HUES64 (cell line): Measurements from ENCODE around the gene ALDH5A1.
"Not testable (repeated sequence)": the region's sequence is repeated elsewhere in the genome, so short reads cannot be mapped to it uniquely, and the experiment has no call there.

Experiments
- H3K27ac ChIP-seq: 2 replicates; pipeline ENCODE4 v1.7.0; 2013; ENCODE audit warnings: low read depth, low read length, inconsistent platforms
- H3K27me3 ChIP-seq: 2 replicates; pipeline ENCODE4 v1.6.1; 2013; ENCODE audit warnings: mild to moderate bottlenecking, low read length; ENCODE audit not compliant: insufficient read depth
- H3K36me3 ChIP-seq: 2 replicates; pipeline ENCODE4 v1.6.1; 2013; ENCODE audit warnings: mild to moderate bottlenecking, low read length; ENCODE audit not compliant: insufficient read depth
- H3K4me1 ChIP-seq: 2 replicates; pipeline ENCODE4 v1.6.1; 2013; ENCODE audit warnings: mild to moderate bottlenecking, low read length, moderate library complexity; ENCODE audit not compliant: insufficient read depth
- H3K4me3 ChIP-seq: 2 replicates; pipeline ENCODE4 v1.5.1; 2013; ENCODE audit warnings: mild to moderate bottlenecking, low read length, moderate library complexity
- H3K9ac ChIP-seq: 2 replicates; pipeline ENCODE4 v1.6.1; 2013; ENCODE audit warnings: mild to moderate bottlenecking, low read depth, low read length
- H3K9me3 ChIP-seq: 2 replicates; pipeline ENCODE4 v1.6.1; 2013; ENCODE audit warnings: low read depth, low read length; ENCODE audit not compliant: insufficient read depth
- WGBS: fragments of 150-250, 120-280 bp; methylation state at CpG from one replicate; pipeline ENCODE4 v1.1.7; 2013; ENCODE audit warnings: missing lambda C conversion rate; 5-methylcytosine and 5-hydroxymethylcytosine counted together

Gene ALDH5A1

DNA sequence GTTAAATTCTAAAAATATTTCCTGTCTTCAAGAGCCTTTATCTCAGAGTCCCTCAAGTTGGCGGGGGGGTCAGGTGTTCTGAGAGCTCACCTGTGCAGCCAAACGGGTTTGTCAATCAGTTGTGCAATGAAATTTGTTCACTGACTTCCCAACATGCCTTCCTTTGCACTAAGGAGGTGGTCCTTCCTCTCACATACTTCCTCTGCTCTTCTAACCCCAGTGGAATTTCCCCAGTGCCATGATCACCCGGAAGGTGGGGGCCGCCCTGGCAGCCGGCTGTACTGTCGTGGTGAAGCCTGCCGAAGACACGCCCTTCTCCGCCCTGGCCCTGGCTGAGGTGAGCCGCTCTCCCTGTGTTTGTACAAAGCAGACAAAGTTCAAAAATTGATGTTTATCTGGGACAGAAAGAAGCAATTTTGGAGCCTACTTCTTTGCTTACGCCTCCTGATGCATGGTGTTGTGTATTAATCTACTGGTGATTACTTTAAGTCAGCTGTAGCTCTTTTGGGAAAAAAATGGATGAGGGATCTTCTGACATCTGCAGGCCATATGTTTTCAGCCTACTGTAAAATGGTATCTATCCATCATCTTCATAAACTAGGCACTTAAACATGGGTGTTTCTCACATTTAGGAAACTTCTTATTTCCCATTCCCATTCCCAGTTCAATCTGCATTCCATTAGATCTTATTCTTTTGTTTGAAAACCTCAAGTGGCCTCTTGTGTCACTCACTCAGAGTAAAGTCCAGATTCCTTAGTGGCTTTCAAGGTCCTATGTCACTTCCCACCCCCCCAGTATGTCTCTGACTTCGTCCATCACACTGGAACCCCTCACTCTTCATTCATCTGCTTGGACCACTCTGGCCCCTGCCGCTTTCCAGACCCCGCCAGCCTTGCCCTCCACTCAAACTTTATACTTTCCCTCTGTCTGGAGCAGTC, 10.1 kb downstream of the ALDH5A1 start:
- Histone ChIP-seq H3K4me3 (no peak overlapping the region), H3K4me1 (peaks cover 6% of the 10 kb centered on the region; the same call in 1 of the 2 replicates), H3K27me3 (no peaks in the 10 kb centered on the region), H3K36me3 (no peaks in the 10 kb centered on the region), H3K9me3 (no peaks in the 10 kb centered on the region; the same call in 1 of the 2 replicates), H3K9ac (no peak overlapping the region), H3K27ac (no peak overlapping the region)
- 95% methylated on average over 14 of the region's 14 CpGs for WGBS

DNA sequence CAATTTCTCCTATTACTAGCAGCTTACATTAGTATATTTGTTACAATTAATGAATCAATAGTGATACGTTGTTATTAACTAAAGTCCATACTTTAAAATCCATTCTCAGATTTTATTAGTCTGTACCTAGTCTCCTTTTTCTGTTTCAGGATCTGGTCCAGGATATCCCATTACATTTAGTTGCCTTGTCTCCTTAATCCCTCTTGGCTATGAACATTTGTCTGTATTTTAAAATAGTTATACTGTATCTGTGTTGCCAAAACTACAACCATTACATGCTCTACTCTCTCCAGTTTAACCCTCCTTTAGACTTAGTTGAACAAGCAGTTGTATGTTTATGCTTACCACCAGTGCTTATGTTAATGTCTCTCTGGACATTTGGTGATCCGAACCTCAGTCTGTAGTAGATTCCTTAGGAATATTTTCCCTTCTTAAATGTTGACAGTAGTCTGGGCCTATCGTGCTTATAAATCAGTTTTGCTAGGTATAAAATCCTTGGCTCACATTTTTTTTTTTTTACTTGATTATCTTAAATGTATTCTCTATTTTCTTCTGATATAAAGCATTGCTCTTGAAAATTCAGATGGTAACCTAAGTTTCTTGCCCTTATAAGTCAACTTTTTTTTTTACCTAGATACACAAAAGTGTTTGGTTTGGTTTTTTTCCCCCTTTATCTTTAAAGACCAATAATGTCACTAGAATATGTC, 12.2 kb downstream of the ALDH5A1 start:
- 100% methylated on average over 2 of the region's 3 CpGs for WGBS
- Histone ChIP-seq H3K27ac (no peak overlapping the region), H3K9me3 (no peaks in the 10 kb centered on the region; the same call in 1 of the 2 replicates), H3K9ac (no peak overlapping the region), H3K4me3 (no peak overlapping the region), H3K36me3 (no peaks in the 10 kb centered on the region), H3K27me3 (no peaks in the 10 kb centered on the region), H3K4me1 (peaks cover 4% of the 10 kb centered on the region; the same call in 1 of the 2 replicates)

DNA sequence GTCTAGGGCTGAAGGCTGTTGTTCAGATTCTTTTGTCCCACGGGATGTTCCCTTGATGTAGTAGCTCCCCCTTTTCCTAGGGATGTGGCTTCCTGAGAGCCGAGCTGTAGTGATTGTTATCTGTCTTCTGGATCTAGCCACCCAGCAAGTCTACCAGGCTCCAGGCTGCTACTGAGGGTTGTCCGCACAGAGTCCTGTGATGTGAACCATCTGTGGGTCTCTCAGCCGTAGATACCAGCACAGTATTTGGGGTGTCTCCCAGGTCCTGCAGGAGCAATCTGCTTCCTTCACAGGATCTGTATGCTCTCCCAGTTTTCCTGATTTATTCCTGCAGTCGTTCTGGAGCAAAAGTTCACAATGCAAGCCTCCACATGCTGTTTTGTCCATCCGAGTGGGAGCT, 17.2 kb downstream of the ALDH5A1 start:
- H3K27ac ChIP-seq, H3K27me3 ChIP-seq, H3K9ac ChIP-seq, H3K4me1 ChIP-seq, H3K9me3 ChIP-seq, H3K36me3 ChIP-seq, H3K4me3 ChIP-seq: not testable (repeated sequence)
- 87% methylated on average over 6 of the region's 6 CpGs for WGBS

DNA sequence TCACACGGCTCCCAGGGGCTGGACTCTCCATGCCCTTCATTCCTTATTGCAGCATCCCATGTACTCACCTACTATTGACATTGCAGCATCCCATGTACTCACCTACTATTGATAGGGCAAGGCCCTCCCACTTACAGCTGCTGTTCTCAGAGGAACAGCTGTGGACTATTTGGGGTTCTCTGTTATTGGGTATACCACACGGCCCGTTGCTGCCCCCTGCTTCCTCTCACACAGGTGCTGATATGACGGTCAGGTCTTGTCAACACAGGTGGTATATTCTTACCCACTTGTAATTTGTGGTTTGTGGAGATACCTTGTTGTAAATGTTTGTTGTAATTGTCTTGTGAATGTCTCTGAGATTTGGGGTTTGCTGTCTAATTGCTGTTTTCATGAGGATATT, 18.8 kb downstream of the ALDH5A1 start:
- H3K36me3 ChIP-seq: no peaks in the 10 kb centered on the region
- WGBS: 95% methylated on average over 4 of the region's 4 CpGs

DNA sequence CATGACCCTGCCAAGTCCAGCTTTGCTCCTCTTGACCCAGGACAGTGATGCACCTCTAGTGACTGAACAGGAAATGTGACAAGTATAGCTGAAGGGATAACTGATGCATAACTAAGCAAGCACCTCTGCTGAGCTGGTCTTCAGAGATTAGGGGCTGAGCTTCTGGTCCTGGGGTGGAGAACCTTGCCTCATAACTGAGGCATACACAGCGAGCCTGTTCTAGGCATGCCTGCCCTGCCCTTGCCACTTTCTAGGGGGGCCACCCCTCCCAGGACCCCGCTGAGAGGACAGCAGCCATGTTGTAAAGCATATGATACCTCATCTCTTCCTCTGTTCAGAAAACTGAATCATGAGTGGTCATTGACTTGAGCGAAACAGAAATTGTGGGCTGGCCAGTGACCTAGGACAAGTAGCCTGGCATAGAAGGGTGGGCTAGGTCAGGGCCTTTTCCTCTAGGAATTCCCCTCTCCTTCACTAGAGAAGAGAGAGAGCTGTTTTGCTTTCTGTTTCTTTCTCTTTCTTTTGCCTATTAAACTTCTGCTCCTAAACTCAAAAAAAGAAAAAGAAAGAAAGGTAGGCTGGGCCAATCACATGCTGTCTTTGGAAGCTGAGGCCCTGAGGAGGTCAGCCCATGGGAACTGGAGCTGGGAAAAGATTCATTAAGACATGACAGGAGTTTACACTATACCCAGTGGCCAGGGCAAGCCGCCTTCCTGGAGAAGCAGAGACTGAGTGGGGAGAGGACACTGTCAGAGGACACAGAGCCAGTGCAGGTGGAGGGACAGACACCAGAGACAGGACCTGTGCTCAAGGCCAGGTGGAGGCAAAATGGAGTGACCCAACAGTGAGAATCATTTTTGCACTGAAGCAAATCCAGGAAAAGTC, 23.1 kb downstream of the ALDH5A1 start:
- Histone ChIP-seq H3K4me3 (no peak overlapping the region), H3K4me1 (no peaks in the 10 kb centered on the region), H3K9me3 (no peaks in the 10 kb centered on the region), H3K9ac (no peak overlapping the region), H3K36me3 (no peaks in the 10 kb centered on the region), H3K27ac (no peak overlapping the region), H3K27me3 (no peaks in the 10 kb centered on the region)
- WGBS: 92% methylated on average over 4 of the region's 4 CpGs

More for the DNA sequence above, 18.8 kb downstream of the ALDH5A1 start:
- no peaks in the 10 kb centered on the region for H3K9me3 ChIP-seq
- H3K9ac ChIP-seq: no peak overlapping the region
- no peaks in the 10 kb centered on the region for H3K27me3 ChIP-seq
- H3K4me3 ChIP-seq: no peak overlapping the region
- no peak overlapping the region for H3K27ac ChIP-seq
- H3K4me1 ChIP-seq: 0 out of 2 replicates have a peak, but pooled peaks cover 3% of the 10 kb centered on the region

DNA sequence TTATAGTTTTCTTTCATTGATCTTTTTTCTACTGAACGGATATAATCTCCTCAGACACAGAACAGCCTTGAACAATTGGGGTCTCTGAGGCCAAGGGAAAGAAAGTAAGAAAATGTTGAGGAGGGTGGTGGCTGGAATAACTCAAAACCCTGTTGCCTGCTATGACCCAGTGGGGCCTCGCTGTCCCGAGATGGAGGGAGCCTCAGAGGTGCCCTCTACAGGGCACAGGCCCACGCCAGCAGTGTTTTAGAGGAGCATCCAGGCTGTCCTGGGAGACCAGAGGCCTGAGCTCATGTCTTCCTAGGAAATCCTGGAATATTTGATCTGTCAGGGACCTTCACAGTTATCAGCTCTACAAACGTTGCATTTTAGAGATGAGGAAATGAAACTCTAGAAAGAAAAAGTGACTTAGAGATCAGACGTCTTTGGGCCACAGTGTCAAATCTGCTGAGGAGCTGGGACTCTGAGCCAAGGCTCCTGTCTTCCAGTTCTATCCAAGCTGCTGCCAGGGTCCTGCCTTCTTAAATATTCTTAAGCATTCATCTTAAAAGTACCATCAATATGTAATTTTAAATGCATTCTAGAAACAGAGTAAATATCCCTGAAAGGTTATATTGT, 26.3 kb downstream of the ALDH5A1 start:
- H3K9me3 ChIP-seq: no peaks in the 10 kb centered on the region
- WGBS: 22% methylated on average over 5 of the region's 6 CpGs
- H3K4me1 ChIP-seq: no peaks in the 10 kb centered on the region
- no peak overlapping the region for H3K27ac ChIP-seq
- no peaks in the 10 kb centered on the region for H3K36me3 ChIP-seq
- no peak overlapping the region for H3K4me3 ChIP-seq
- H3K27me3 ChIP-seq: no peaks in the 10 kb centered on the region
- no peak overlapping the region for H3K9ac ChIP-seq

DNA sequence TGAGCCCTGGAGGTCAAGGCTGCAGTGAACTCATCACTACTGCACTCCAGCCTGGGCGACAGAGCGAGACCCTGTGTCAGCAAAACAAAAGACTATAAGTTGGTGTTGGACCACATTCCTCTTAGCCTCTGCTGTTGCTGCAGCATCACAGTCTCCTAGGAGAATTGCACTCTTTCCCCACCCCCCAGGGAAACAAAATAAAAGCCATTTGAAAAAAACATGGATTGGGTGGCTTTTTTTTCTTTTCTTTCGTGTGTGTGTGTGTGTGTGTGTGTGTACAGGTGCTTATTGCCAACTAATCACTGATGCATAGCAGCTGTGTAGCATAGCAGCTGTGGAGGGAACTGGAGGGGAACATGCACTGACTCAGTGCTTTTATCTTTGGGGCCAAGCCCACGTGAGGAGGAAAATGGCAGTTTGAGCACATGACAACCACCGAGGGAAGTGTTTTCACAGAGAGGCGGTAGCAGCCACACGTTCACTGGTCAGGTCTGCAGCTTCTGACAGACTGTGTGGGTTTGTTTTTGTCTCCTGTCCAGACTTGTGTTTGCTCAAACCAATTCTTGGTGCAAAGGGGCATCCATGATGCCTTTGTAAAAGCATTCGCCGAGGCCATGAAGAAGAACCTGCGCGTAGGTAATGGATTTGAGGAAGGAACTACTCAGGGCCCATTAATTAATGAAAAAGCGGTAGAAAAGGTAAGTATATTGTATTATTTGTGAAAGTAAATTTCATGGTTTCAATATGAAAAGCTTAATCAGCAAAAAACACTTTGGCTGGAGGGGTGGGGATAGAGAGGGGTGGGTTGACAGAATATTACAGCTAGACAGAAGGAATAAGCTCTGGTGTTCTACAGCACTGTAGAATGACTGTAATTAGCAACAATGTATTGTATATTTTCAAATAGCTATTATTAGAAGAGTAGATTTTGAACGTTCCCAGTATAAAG, 27.7 kb downstream of the ALDH5A1 start:
- WGBS: 82% methylated on average over 13 of the region's 13 CpGs
- H3K9me3 ChIP-seq: no peaks in the 10 kb centered on the region
- no peaks in the 10 kb centered on the region for H3K36me3 ChIP-seq
- no peaks in the 10 kb centered on the region for H3K4me1 ChIP-seq
- H3K9ac ChIP-seq: no peak overlapping the region
- H3K4me3 ChIP-seq: no peak overlapping the region
- no peaks in the 10 kb centered on the region for H3K27me3 ChIP-seq
- no peak overlapping the region for H3K27ac ChIP-seq

DNA sequence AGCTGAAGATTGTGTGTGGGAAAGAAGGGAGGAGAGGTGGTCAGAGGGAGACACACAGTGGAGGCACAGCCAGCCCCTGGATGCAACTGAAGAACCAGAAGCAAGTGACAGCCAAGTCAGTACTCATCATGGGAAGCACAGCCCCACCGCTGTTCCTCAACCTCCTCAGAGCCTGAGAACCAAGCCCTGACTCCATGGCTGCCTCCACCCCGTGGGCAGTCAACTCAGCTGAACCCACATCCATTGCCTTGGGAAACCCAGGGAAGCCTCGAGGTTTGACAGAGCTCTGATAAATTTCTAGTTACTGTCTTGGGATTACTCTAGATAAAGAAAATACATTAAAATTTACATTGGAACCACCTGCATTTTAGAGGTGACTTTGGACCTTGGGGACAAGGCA, 29.6 kb downstream of the ALDH5A1 start:
- H3K27ac ChIP-seq: no peak overlapping the region
- H3K9ac ChIP-seq: no peak overlapping the region
- no peaks in the 10 kb centered on the region for H3K36me3 ChIP-seq
- H3K9me3 ChIP-seq: no peaks in the 10 kb centered on the region
- no peak overlapping the region for H3K4me3 ChIP-seq
- H3K27me3 ChIP-seq: no peaks in the 10 kb centered on the region
- H3K4me1 ChIP-seq: no peaks in the 10 kb centered on the region
- 88% methylated on average over 3 of the region's 3 CpGs for WGBS

DNA sequence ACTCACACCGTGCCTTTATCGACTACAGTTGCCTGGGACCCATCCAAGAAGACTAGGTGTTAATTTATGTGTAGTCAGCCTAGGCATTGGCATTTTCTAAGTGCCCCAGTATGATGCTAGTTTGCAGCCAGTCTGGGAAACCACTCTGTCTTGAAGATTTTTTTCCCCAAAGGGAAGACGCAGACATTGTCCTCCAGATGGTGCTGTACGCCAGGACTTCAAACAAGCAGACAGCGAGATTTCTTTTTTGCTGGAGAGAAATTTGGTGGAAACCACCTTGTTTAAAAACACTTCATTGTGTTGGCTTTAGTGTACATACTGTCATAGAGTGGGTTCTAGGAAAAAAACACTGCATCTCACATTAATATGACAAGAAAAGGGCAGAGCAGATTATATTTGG, 30.0 kb downstream of the ALDH5A1 start:
- Histone ChIP-seq H3K9me3 (no peaks in the 10 kb centered on the region), H3K4me3 (no peak overlapping the region), H3K9ac (no peak overlapping the region), H3K4me1 (no peaks in the 10 kb centered on the region), H3K27me3 (no peaks in the 10 kb centered on the region), H3K27ac (no peak overlapping the region), H3K36me3 (no peaks in the 10 kb centered on the region)
- 54% methylated on average over 5 of the region's 5 CpGs for WGBS

DNA sequence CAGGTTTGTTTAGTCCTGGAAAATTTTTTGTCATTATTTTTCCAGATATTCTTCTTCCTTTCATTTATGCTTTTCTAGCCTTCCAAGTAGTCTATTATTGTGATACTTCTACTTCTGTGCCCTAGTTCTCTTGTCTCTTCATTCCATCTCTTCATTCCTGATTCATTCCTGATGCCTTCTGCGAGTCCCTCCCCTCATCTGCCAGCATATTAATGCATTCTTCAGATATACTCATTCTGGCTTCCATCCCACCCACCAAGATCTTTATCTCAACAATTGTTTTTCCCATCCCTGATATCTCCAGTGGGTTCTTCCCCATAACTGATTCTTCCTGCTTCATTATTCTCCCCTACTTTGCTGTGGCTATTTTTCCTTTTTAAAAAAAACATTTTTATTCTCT, 35.2 kb downstream of the ALDH5A1 start:
- Histone ChIP-seq H3K9ac (no peak overlapping the region), H3K27ac (no peak overlapping the region), H3K9me3 (no peaks in the 10 kb centered on the region), H3K27me3 (no peaks in the 10 kb centered on the region), H3K4me1 (no peaks in the 10 kb centered on the region), H3K36me3 (no peaks in the 10 kb centered on the region), H3K4me3 (no peak overlapping the region)
- 97% methylated on average over 1 of the region's 1 CpG for WGBS
